GM19193 (cell line): ENCODE data around the gene BCAS3.

Source experiments
- POLR2A ChIP-seq: IDR thresholded peaks from 4 replicates; pipeline ENCODE4 v1.6.1; 2011; ENCODE audit not compliant: insufficient read depth, insufficient read length; ENCODE audit errors: extremely low read depth

Gene BCAS3

GRCh38 chr17:61235001-61235826 is 557.6 kb downstream of the BCAS3 start:
- TF ChIP-seq POLR2A = no peak

- no peak for TF ChIP-seq POLR2A
Observed at GRCh38 chr17:61235827-61236197, 558.2 kb downstream of the BCAS3 start.

- no peak for TF ChIP-seq POLR2A
Observed at GRCh38 chr17:61237275-61237674, 559.6 kb downstream of the BCAS3 start.

GRCh38 chr17:61238455-61238933 is 560.8 kb downstream of the BCAS3 start:
- no peak for TF ChIP-seq POLR2A

- TF ChIP-seq POLR2A = no peak
Observed at GRCh38 chr17:61239327-61239726, 561.7 kb downstream of the BCAS3 start.

GRCh38 chr17:61239953-61240352 is 562.3 kb downstream of the BCAS3 start:
- no peak for TF ChIP-seq POLR2A

GRCh38 chr17:61240851-61241468 is 563.3 kb downstream of the BCAS3 start:
- TF ChIP-seq POLR2A = no peak

GRCh38 chr17:61245706-61246135 is 568.1 kb downstream of the BCAS3 start:
- no peak for TF ChIP-seq POLR2A

GRCh38 chr17:61247439-61247838 is 569.8 kb downstream of the BCAS3 start:
- TF ChIP-seq POLR2A = no peak

GRCh38 chr17:61248399-61248798 is 570.7 kb downstream of the BCAS3 start:
- no peak for TF ChIP-seq POLR2A

GRCh38 chr17:61249649-61250299 is 572.1 kb downstream of the BCAS3 start:
- TF ChIP-seq POLR2A = no peak

GRCh38 chr17:61250335-61250890 is 572.8 kb downstream of the BCAS3 start:
- no peak for TF ChIP-seq POLR2A

- TF ChIP-seq POLR2A = no peak
Observed at GRCh38 chr17:61251939-61252865, 574.6 kb downstream of the BCAS3 start.

GRCh38 chr17:61253362-61253761 is 575.7 kb downstream of the BCAS3 start:
- TF ChIP-seq POLR2A = no peak
